Fibroblast of lung (primary cell): Measurements from ENCODE around the gene VPS33B. TPM values are rescaled to one million over a fixed set of nuclear protein-coding genes. Genes with fewer than 3 reads are reported as not detected.

Experiments used
- DNase-seq, 2 donors: peaks; one replicate each; pipeline versions ENCODE4 v3.0.0 to v3.0.0-alpha.2; 2010; ENCODE audit warnings: low read depth in 2 of 2
- H2AFZ ChIP-seq: 2 replicates; pipeline ENCODE4 v1.5.1; 2012; ENCODE audit warnings: low read length, control low read depth, inconsistent platforms
- H3K27ac ChIP-seq: 2 replicates; pipeline ENCODE4 v1.5.1; 2011; ENCODE audit warnings: low read length, control low read depth; ENCODE audit not compliant: insufficient read depth
- H3K27me3 ChIP-seq: 2 replicates; pipeline ENCODE4 v1.5.1; 2011; ENCODE audit warnings: mild to moderate bottlenecking, low read length; ENCODE audit not compliant: control insufficient read depth, insufficient read depth
- H3K36me3 ChIP-seq: 2 replicates; pipeline ENCODE4 v1.5.1; 2011; ENCODE audit warnings: low read length; ENCODE audit not compliant: control insufficient read depth, insufficient read depth
- H3K4me1 ChIP-seq: 2 replicates; pipeline ENCODE4 v1.5.1; 2011; ENCODE audit warnings: low read length; ENCODE audit not compliant: control insufficient read depth, insufficient read depth; ENCODE audit errors: extremely low read depth
- H3K4me2 ChIP-seq: 2 replicates; pipeline ENCODE4 v1.5.1; 2011; ENCODE audit warnings: low read length, control low read depth; ENCODE audit not compliant: insufficient read depth; ENCODE audit errors: extremely low read depth
- H3K4me3 ChIP-seq, 4 experiments: fragments of 200-600 bp in 1 of 4; sonication (generic) in 1 of 4; replicated peaks in 1 of 4; 2 replicates each; pipeline ENCODE4 v1.5.1; 2011 to 2016; ENCODE audit warnings: low read length in 4 of 4, low read depth in 3 of 4, mild to moderate bottlenecking in 3 of 4, control low read depth in 2 of 4, inconsistent platforms in 1 of 4, mixed read lengths in 1 of 4; ENCODE audit not compliant: insufficient read depth in 1 of 4; ENCODE audit errors: control extremely low read depth in 1 of 4
- H3K79me2 ChIP-seq: 2 replicates; pipeline ENCODE4 v1.5.1; 2012; ENCODE audit warnings: mild to moderate bottlenecking, low read length, inconsistent platforms; ENCODE audit not compliant: control insufficient read depth, insufficient read depth
- H3K9ac ChIP-seq: 2 replicates; pipeline ENCODE4 v1.5.1; 2011; ENCODE audit warnings: mild to moderate bottlenecking, low read length, control low read depth; ENCODE audit not compliant: insufficient read depth
- H3K9me3 ChIP-seq: 2 replicates; pipeline ENCODE4 v1.5.1; 2012; ENCODE audit warnings: low read depth, low read length; ENCODE audit not compliant: control insufficient read depth, insufficient read depth
- H4K20me1 ChIP-seq: 2 replicates; pipeline ENCODE4 v1.5.1; 2011; ENCODE audit warnings: low read length; ENCODE audit not compliant: control insufficient read depth, insufficient read depth; ENCODE audit errors: extremely low read depth
- CTCF ChIP-seq, 2 donors: IDR thresholded peaks in 1 of 2; conservative IDR thresholded peaks in 1 of 2; 1 replicate in 1 of 2; 2 replicates in 1 of 2; pipeline ENCODE4 v1.5.1; 2011 to 2012; ENCODE audit warnings: low read length in 2 of 2, control low read depth in 1 of 2, inconsistent platforms in 1 of 2, low read depth in 1 of 2, mild to moderate bottlenecking in 1 of 2
- EZH2 ChIP-seq: IDR thresholded peaks from 2 replicates; pipeline ENCODE4 v1.5.1; 2012; ENCODE audit warnings: low read length, control low read depth, mild to moderate bottlenecking; ENCODE audit errors: missing control alignments
- polyA plus RNA-seq, 2 donors: library from polyadenylated mRNA; depleted of rRNA in 1 of 2; stranded (reverse) in 1 of 2; unstranded in 1 of 2; fragments of >200 nt; gene quantifications; 2 replicates each; pipeline ENCODE4 v1.2.1, GENCODE V29; 2011 to 2012; ENCODE audit warnings: missing spikeins in 1 of 2
- total RNA-seq: library from RNA; depleted of rRNA; stranded (reverse); fragments of >200 nt; gene quantifications from 2 replicates; pipeline ENCODE4 v1.2.1, GENCODE V29; 2014

VPS33B gene
- total and polyA plus RNA-seq, 2 donors (not counting 1 experiment from before 2014, with no cell fraction given): 11.2 TPM

DNA sequence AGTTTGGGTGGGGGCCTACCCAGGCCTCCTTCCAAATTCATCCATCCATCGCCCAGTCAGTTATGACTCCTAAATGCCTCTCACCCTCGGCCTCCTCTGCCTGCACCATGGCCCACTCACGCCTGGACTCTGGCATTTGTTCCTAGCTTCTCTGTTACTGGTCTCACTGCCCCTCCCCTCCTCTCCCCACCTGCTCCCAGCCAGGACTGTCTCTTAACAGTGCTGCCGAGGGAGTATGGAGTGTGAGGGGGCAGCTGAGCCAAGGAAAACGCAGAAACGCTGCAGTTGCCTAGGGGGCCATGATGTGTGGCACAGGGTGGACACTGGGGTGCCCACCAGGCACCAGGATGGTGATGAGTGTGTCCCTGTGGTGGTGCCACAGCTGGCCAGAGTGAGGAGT, 64.6 kb downstream of the VPS33B start:
- Histone ChIP-seq H3K4me2 (peak overlapping the region; percentile 88), H3K36me3 (peaks cover 22% of the 10 kb centered on the region), H2AFZ (peak overlapping the region; percentile 57), H3K4me1 (peaks cover 6% of the 10 kb centered on the region), H3K27ac (peak overlapping the region; percentile 29), H3K27me3 (no peaks in the 10 kb centered on the region), H4K20me1 (no peaks in the 10 kb centered on the region), H3K9me3 (no peaks in the 10 kb centered on the region), H3K4me3 (peak overlapping the region; percentile 25 to 68 (median 56)), H3K9ac (no peak overlapping the region), H3K79me2 (peaks cover 3% of the 10 kb centered on the region)
- DNase-seq: no peak
- TF ChIP-seq EZH2: no peak
- no peak for TF ChIP-seq CTCF (conservative IDR thresholded peaks at IDR 0.05 in 1 of 2, IDR thresholded peaks at IDR 0.05 in 1 of 2; ENCODE audit: low read depth in 1 of 2, low read length in 2 of 2)

- no peaks in the 10 kb centered on the region for H3K9me3 ChIP-seq
- H2AFZ ChIP-seq: peak overlapping the region; percentile 62
- H3K4me2 ChIP-seq: peak overlapping the region; percentile 88
- H3K4me1 ChIP-seq: peaks cover 6% of the 10 kb centered on the region
- DNase-seq: peak; percentile 31 to 49
- no peaks in the 10 kb centered on the region for H3K27me3 ChIP-seq
- peak overlapping the region; percentile 50 to 68 (median 56) for H3K4me3 ChIP-seq
- H3K36me3 ChIP-seq: peaks cover 20% of the 10 kb centered on the region
- H4K20me1 ChIP-seq: no peaks in the 10 kb centered on the region
- peak overlapping the region; percentile 68 for H3K9ac ChIP-seq
- peaks cover 3% of the 10 kb centered on the region for H3K79me2 ChIP-seq
- H3K27ac ChIP-seq: peak overlapping the region; percentile 57
- TF ChIP-seq EZH2: no peak
- TF ChIP-seq CTCF (conservative IDR thresholded peaks at IDR 0.05 in 1 of 2, IDR thresholded peaks at IDR 0.05 in 1 of 2; ENCODE audit: low read depth in 1 of 2, low read length in 2 of 2): no peak
These were observed 65.2 kb downstream of the VPS33B start for GRCh38 chr15:90957031-90957790.

- H3K9me3 ChIP-seq: no peaks in the 10 kb centered on the region
- DNase-seq: peak; percentile 69 to 71
- peaks cover 3% of the 10 kb centered on the region for H3K79me2 ChIP-seq
- H4K20me1 ChIP-seq: no peaks in the 10 kb centered on the region
- peaks cover 20% of the 10 kb centered on the region for H3K36me3 ChIP-seq
- peak overlapping the region; percentile 68 for H3K9ac ChIP-seq
- peak overlapping the region; percentile 50 to 68 (median 56) for H3K4me3 ChIP-seq
- peak overlapping the region; percentile 62 for H2AFZ ChIP-seq
- H3K27me3 ChIP-seq: no peaks in the 10 kb centered on the region
- peak overlapping the region; percentile 9 for H3K27ac ChIP-seq
- peak overlapping the region; percentile 88 for H3K4me2 ChIP-seq
- peak; percentile 53 to 95 for TF ChIP-seq CTCF (conservative IDR thresholded peaks at IDR 0.05 in 1 of 2, IDR thresholded peaks at IDR 0.05 in 1 of 2; ENCODE audit: low read depth in 1 of 2, low read length in 2 of 2)
- no peak for TF ChIP-seq EZH2
- peaks cover 6% of the 10 kb centered on the region for H3K4me1 ChIP-seq
These were observed 65.9 kb downstream of the VPS33B start for GRCh38 chr15:90956274-90957030.
